Measurements from ENCODE around the gene DCST1. TPM values are rescaled to one million over a fixed set of nuclear protein-coding genes. Genes with fewer than 3 reads are reported as not detected.

DCST1 gene
- total RNA-seq, 1 donor from 2014 or later, result 0.11 TPM

GRCh38 chr1:155062151-155062686, 28.6 kb downstream of the DCST1 start:
- no peaks in the 10 kb centered on the region for H3K9me3 Mint-ChIP-seq
- peaks cover 21% of the 10 kb centered on the region for H3K4me1 Mint-ChIP-seq (ENCODE audit: low read depth)
- peaks cover 21% of the 10 kb centered on the region for H3K36me3 Mint-ChIP-seq (ENCODE audit: low read depth)
- H3K27ac Mint-ChIP-seq, result no peak overlapping the region
- intact Hi-C loops (cut with micrococcal nuclease), result loop anchor here (5.0 kb wide), 2 partner anchors 100 to 505 kb away; partner anchors contain the start of genes PYGO2 and UBE2Q1
- DNase-seq (ENCODE audit: low spot score), result no peak
- no peak overlapping the region for H3K4me3 Mint-ChIP-seq (ENCODE audit: low read depth)
- no peaks in the 10 kb centered on the region for H3K27me3 Mint-ChIP-seq (ENCODE audit: low read depth)

GRCh38 chr1:155062702-155063411, 29.2 kb downstream of the DCST1 start:
- DNase-seq (ENCODE audit: low spot score), result peak; percentile 75
- Mint-ChIP-seq H3K27ac (no peak overlapping the region), H3K9me3 (no peaks in the 10 kb centered on the region), H3K36me3 (ENCODE audit: low read depth) (peaks cover 19% of the 10 kb centered on the region), H3K4me1 (ENCODE audit: low read depth) (peaks cover 21% of the 10 kb centered on the region), H3K27me3 (ENCODE audit: low read depth) (no peaks in the 10 kb centered on the region), H3K4me3 (ENCODE audit: low read depth) (peak overlapping the region; percentile 86)
- intact Hi-C loops (cut with micrococcal nuclease), result loop anchor here (1.0 to 5.0 kb wide), 4 partner anchors 13 to 506 kb away; partner anchors contain the start of genes PYGO2 and UBE2Q1

- Mint-ChIP-seq H3K9me3 (no peaks in the 10 kb centered on the region), H3K27ac (peak within 1 kb of the TSS; percentile 68), H3K36me3 (ENCODE audit: low read depth) (peaks cover 20% of the 10 kb centered on the region), H3K4me3 (ENCODE audit: low read depth) (peak within 1 kb of the TSS; percentile 96), H3K27me3 (ENCODE audit: low read depth) (no peaks in the 10 kb centered on the region), H3K4me1 (ENCODE audit: low read depth) (peaks cover 21% of the 10 kb centered on the region)
- DNase-seq (ENCODE audit: low spot score), result peak; percentile 84
- intact Hi-C loops (cut with micrococcal nuclease), result loop anchor here (1.0 to 5.0 kb wide), 4 partner anchors 13 to 506 kb away; partner anchors contain the start of genes PYGO2 and UBE2Q1
These were observed 30.0 kb downstream of the DCST1 start, which contains the start of gene EFNA4 for GRCh38 chr1:155063550-155064110. Gene EFNA4, plus strand, starts transcription at chr1:155063740. Its CDS starts 84 bp downstream, at chr1:155063824.

GRCh38 chr1:155064111-155064831, 30.6 kb downstream of the DCST1 start:
- H3K27ac Mint-ChIP-seq, result peak overlapping the region; percentile 68
- peaks cover 23% of the 10 kb centered on the region for H3K36me3 Mint-ChIP-seq (ENCODE audit: low read depth)
- H3K9me3 Mint-ChIP-seq, result no peaks in the 10 kb centered on the region
- intact Hi-C loops (cut with micrococcal nuclease), result loop anchor here (5.0 kb wide), 2 partner anchors 102 to 507 kb away; partner anchors contain the start of genes PYGO2 and UBE2Q1
- peaks cover 21% of the 10 kb centered on the region for H3K4me1 Mint-ChIP-seq (ENCODE audit: low read depth)
- peak overlapping the region; percentile 96 for H3K4me3 Mint-ChIP-seq (ENCODE audit: low read depth)
- no peak for DNase-seq (ENCODE audit: low spot score)
- H3K27me3 Mint-ChIP-seq (ENCODE audit: low read depth), result no peaks in the 10 kb centered on the region

- intact Hi-C loops (cut with micrococcal nuclease), result loop anchor here (5.0 kb wide), 2 partner anchors 103 to 508 kb away; partner anchors contain the start of genes PYGO2 and UBE2Q1
- no peaks in the 10 kb centered on the region for H3K27me3 Mint-ChIP-seq (ENCODE audit: low read depth)
- H3K4me3 Mint-ChIP-seq (ENCODE audit: low read depth), result peak overlapping the region; percentile 96
- no peaks in the 10 kb centered on the region for H3K9me3 Mint-ChIP-seq
- DNase-seq (ENCODE audit: low spot score), result no peak
- H3K36me3 Mint-ChIP-seq (ENCODE audit: low read depth), result peaks cover 26% of the 10 kb centered on the region
- peak overlapping the region; percentile 5 for H3K27ac Mint-ChIP-seq
- peaks cover 21% of the 10 kb centered on the region for H3K4me1 Mint-ChIP-seq (ENCODE audit: low read depth)
These were observed 31.3 kb downstream of the DCST1 start for GRCh38 chr1:155064832-155065429.

- Mint-ChIP-seq H3K27me3 (ENCODE audit: low read depth) (peaks cover 2% of the 10 kb centered on the region), H3K36me3 (ENCODE audit: low read depth) (peaks cover 26% of the 10 kb centered on the region), H3K4me1 (ENCODE audit: low read depth) (peaks cover 22% of the 10 kb centered on the region), H3K9me3 (no peaks in the 10 kb centered on the region), H3K4me3 (ENCODE audit: low read depth) (no peak overlapping the region), H3K27ac (no peak overlapping the region)
- DNase-seq (ENCODE audit: low spot score), result no peak
- intact Hi-C loops (cut with micrococcal nuclease), result no loop called here
These were observed 33.2 kb downstream of the DCST1 start for GRCh38 chr1:155066777-155067176.

GRCh38 chr1:155068599-155068998, 35.0 kb downstream of the DCST1 start:
- intact Hi-C loops (cut with micrococcal nuclease), result no loop called here
- no peak for DNase-seq (ENCODE audit: low spot score)
- Mint-ChIP-seq H3K9me3 (no peaks in the 10 kb centered on the region), H3K27me3 (ENCODE audit: low read depth) (peaks cover 9% of the 10 kb centered on the region), H3K4me3 (ENCODE audit: low read depth) (no peak overlapping the region), H3K36me3 (ENCODE audit: low read depth) (peaks cover 23% of the 10 kb centered on the region), H3K4me1 (ENCODE audit: low read depth) (peaks cover 23% of the 10 kb centered on the region), H3K27ac (no peak overlapping the region)

- Mint-ChIP-seq H3K4me3 (ENCODE audit: low read depth) (no peak overlapping the region), H3K4me1 (ENCODE audit: low read depth) (peaks cover 26% of the 10 kb centered on the region), H3K9me3 (no peaks in the 10 kb centered on the region), H3K27ac (no peak overlapping the region), H3K27me3 (ENCODE audit: low read depth) (peaks cover 9% of the 10 kb centered on the region), H3K36me3 (ENCODE audit: low read depth) (peaks cover 23% of the 10 kb centered on the region)
- intact Hi-C loops (cut with micrococcal nuclease), result loop anchor here (2.0 kb wide), 1 partner anchor 15 kb away; no protein-coding TSS in a partner anchor
- DNase-seq (ENCODE audit: low spot score), result no peak
These were observed 36.0 kb downstream of the DCST1 start for GRCh38 chr1:155069551-155070157.

GRCh38 chr1:155070158-155070621, 36.6 kb downstream of the DCST1 start:
- Mint-ChIP-seq H3K4me3 (ENCODE audit: low read depth) (peak overlapping the region; percentile 8), H3K27me3 (ENCODE audit: low read depth) (peaks cover 9% of the 10 kb centered on the region), H3K27ac (no peak overlapping the region), H3K4me1 (ENCODE audit: low read depth) (peaks cover 23% of the 10 kb centered on the region), H3K36me3 (ENCODE audit: low read depth) (peaks cover 23% of the 10 kb centered on the region), H3K9me3 (no peaks in the 10 kb centered on the region)
- DNase-seq (ENCODE audit: low spot score), result no peak
- intact Hi-C loops (cut with micrococcal nuclease), result loop anchor here (2.0 kb wide), 1 partner anchor 15 kb away; no protein-coding TSS in a partner anchor

GRCh38 chr1:155070721-155071569, 37.3 kb downstream of the DCST1 start:
- H3K9me3 Mint-ChIP-seq, result no peaks in the 10 kb centered on the region
- DNase-seq (ENCODE audit: low spot score), result peak; percentile 70
- H3K27me3 Mint-ChIP-seq (ENCODE audit: low read depth), result peaks cover 9% of the 10 kb centered on the region
- H3K27ac Mint-ChIP-seq, result no peak overlapping the region
- peaks cover 26% of the 10 kb centered on the region for H3K4me1 Mint-ChIP-seq (ENCODE audit: low read depth)
- peaks cover 23% of the 10 kb centered on the region for H3K36me3 Mint-ChIP-seq (ENCODE audit: low read depth)
- intact Hi-C loops (cut with micrococcal nuclease), result loop anchor here (2.0 kb wide), 1 partner anchor 14 kb away; no protein-coding TSS in a partner anchor
- peak overlapping the region; percentile 8 for H3K4me3 Mint-ChIP-seq (ENCODE audit: low read depth)

GRCh38 chr1:155071701-155072100, 38.1 kb downstream of the DCST1 start:
- no peak overlapping the region for H3K27ac Mint-ChIP-seq
- intact Hi-C loops (cut with micrococcal nuclease), result loop anchor here (2.0 kb wide), 1 partner anchor 13 kb away; no protein-coding TSS in a partner anchor
- peaks cover 34% of the 10 kb centered on the region for H3K4me1 Mint-ChIP-seq (ENCODE audit: low read depth)
- no peak overlapping the region for H3K4me3 Mint-ChIP-seq (ENCODE audit: low read depth)
- no peaks in the 10 kb centered on the region for H3K9me3 Mint-ChIP-seq
- peaks cover 9% of the 10 kb centered on the region for H3K27me3 Mint-ChIP-seq (ENCODE audit: low read depth)
- DNase-seq (ENCODE audit: low spot score), result no peak
- peaks cover 23% of the 10 kb centered on the region for H3K36me3 Mint-ChIP-seq (ENCODE audit: low read depth)
